Measurements from ENCODE around the gene SNAPC5.

- TF ChIP-seq CTCF (IDR thresholded peaks at IDR 0.05) (no peak), POLR2AphosphoS5 (IDR thresholded peaks at IDR 0.05) (no peak), POLR2A (IDR thresholded peaks at IDR 0.05) (no peak), EP300 (IDR thresholded peaks at IDR 0.05; ENCODE audit: low read depth) (no peak)
Observed at GRCh38 chr15:66545255-66545654, 47.7 kb upstream of the SNAPC5 start.
